ENCODE data around the gene CFHR4. TPM values are rescaled to one million over a fixed set of nuclear protein-coding genes. Genes with fewer than 3 reads are reported as not detected.

CFHR4 gene
- total and polyA plus RNA-seq, 3 experiments from 2014 or later, result not detected

- H3K4me1 ChIP-seq (ENCODE audit: insufficient read depth, low read length), result no peaks in the 10 kb centered on the region
- CTCF ChIA-PET, result no interaction called here
- Mint-ChIP-seq H3K9me3 (peaks cover 0 to 4% (median 0%) of the 10 kb centered on the region in 5 donors), H3K4me3 (no peak overlapping the region), H3K27ac (no peak overlapping the region), H3K4me1 (no peaks in the 10 kb centered on the region), H3K36me3 (no peaks in the 10 kb centered on the region), H3K27me3 (no peaks in the 10 kb centered on the region)
- H3K27me3 ChIP-seq (ENCODE audit: insufficient read depth, low read length, poor library complexity, severe bottlenecking), result no peaks in the 10 kb centered on the region
- DNase-seq, result no peak
- POLR2A ChIA-PET, result no interaction called here
- no peaks in the 10 kb centered on the region for H3K36me3 ChIP-seq (ENCODE audit: insufficient read depth, low read length)
- H3K9me3 ChIP-seq (ENCODE audit: low read length), result no peaks in the 10 kb centered on the region
- no peak overlapping the region for H3K4me3 ChIP-seq (ENCODE audit: low read length)
- no peak overlapping the region for H3K27ac ChIP-seq (ENCODE audit: low read depth, low read length)
Measured at GRCh38 chr1:196954778-196955177, 66.9 kb downstream of the CFHR4 start.

GRCh38 chr1:196955926-196956325 lies 68.1 kb downstream of the CFHR4 start:
- H3K4me1 ChIP-seq (ENCODE audit: insufficient read depth, low read length), result no peaks in the 10 kb centered on the region
- Mint-ChIP-seq H3K27ac (no peak overlapping the region), H3K36me3 (no peaks in the 10 kb centered on the region), H3K4me3 (no peak overlapping the region), H3K4me1 (no peaks in the 10 kb centered on the region), H3K27me3 (no peaks in the 10 kb centered on the region), H3K9me3 (peaks cover 0 to 4% (median 0%) of the 10 kb centered on the region in 5 donors)
- H3K27ac ChIP-seq (ENCODE audit: low read depth, low read length), result no peak overlapping the region
- no peaks in the 10 kb centered on the region for H3K27me3 ChIP-seq (ENCODE audit: insufficient read depth, low read length, poor library complexity, severe bottlenecking)
- ChIA-PET POLR2A (no interaction called here), CTCF (no interaction called here)
- no peak overlapping the region for H3K4me3 ChIP-seq (ENCODE audit: low read length)
- H3K9me3 ChIP-seq (ENCODE audit: low read length), result no peaks in the 10 kb centered on the region
- H3K36me3 ChIP-seq (ENCODE audit: insufficient read depth, low read length), result no peaks in the 10 kb centered on the region
- DNase-seq, result no peak

- Histone ChIP-seq H3K36me3 (ENCODE audit: insufficient read depth, low read length) (no peaks in the 10 kb centered on the region), H3K9me3 (ENCODE audit: low read length) (no peaks in the 10 kb centered on the region), H3K4me1 (ENCODE audit: insufficient read depth, low read length) (no peaks in the 10 kb centered on the region), H3K4me3 (ENCODE audit: low read length) (no peak overlapping the region), H3K27me3 (ENCODE audit: insufficient read depth, low read length, poor library complexity, severe bottlenecking) (no peaks in the 10 kb centered on the region), H3K27ac (ENCODE audit: low read depth, low read length) (no peak overlapping the region)
- peaks cover 0 to 2% (median 0%) of the 10 kb centered on the region in 5 donors for H3K9me3 Mint-ChIP-seq
- H3K27me3 Mint-ChIP-seq, result peaks cover 0 to 4% of the 10 kb centered on the region in 2 donors
- H3K4me1 Mint-ChIP-seq, result no peaks in the 10 kb centered on the region
- H3K4me3 Mint-ChIP-seq, result no peak overlapping the region
- CTCF ChIA-PET, result no interaction called here
- DNase-seq, result no peak
- no peaks in the 10 kb centered on the region for H3K36me3 Mint-ChIP-seq
- POLR2A ChIA-PET, result no interaction called here
- no peak overlapping the region for H3K27ac Mint-ChIP-seq
Measured at GRCh38 chr1:196960854-196961253, 73.0 kb downstream of the CFHR4 start.

Other genes starting within 250 kb of the CFHR4 start
- gene CFH, start 236.0 kb upstream of the CFHR4 start, total RNA-seq, result 1 to 10 TPM in 1 of 2 experiments, under 1 TPM in 1; 0.93 to 1.1 TPM
- gene CFH, start 236.0 kb upstream of the CFHR4 start, polyA plus RNA-seq, result 11.2 TPM
- not detected for gene CFHR3, start 113.2 kb upstream of the CFHR4 start, total RNA-seq
- gene CFHR3, start 113.2 kb upstream of the CFHR4 start, polyA plus RNA-seq, result not detected
- not detected for gene CFHR1, start 68.3 kb upstream of the CFHR4 start, total RNA-seq
- not detected for gene CFHR1, start 68.3 kb upstream of the CFHR4 start, polyA plus RNA-seq
- gene CFHR2, start 55.7 kb downstream of the CFHR4 start, total RNA-seq, result not detected
- gene CFHR2, start 55.7 kb downstream of the CFHR4 start, polyA plus RNA-seq, result not detected
- not detected for gene CFHR5, start 89.5 kb downstream of the CFHR4 start, total RNA-seq
- gene CFHR5, start 89.5 kb downstream of the CFHR4 start, polyA plus RNA-seq, result not detected
- gene F13B, start 179.2 kb downstream of the CFHR4 start, total RNA-seq, result not detected
- gene F13B, start 179.2 kb downstream of the CFHR4 start, polyA plus RNA-seq, result not detected